Natural killer cell (primary cell): ENCODE results near the gene CDC14B. TPM values are rescaled to one million over a fixed set of nuclear protein-coding genes. Genes with fewer than 3 reads are reported as not detected.
A peak's percentile ranks its signal among the peaks of the same experiment; 100 is the strongest.

Source experiments
- ATAC-seq, 3 donors: fragments of 150-1000 bp in 2 of 3; fragments of 200-7000 bp in 1 of 3; cut with Tn5 transposase; 1 replicate in 1 of 3; 2 replicates in 2 of 3; pipeline ENCODE4 v1.10.0; 2021; ENCODE audit warnings: mild to moderate bottlenecking in 2 of 3, moderate library complexity in 2 of 3
- DNase-seq, 2 donors: peaks; one replicate each; pipeline versions ENCODE4 v3.0.0 to v3.0.0-alpha.2; 2013 to 2021; ENCODE audit warnings: mixed read lengths in 1 of 2
- H3K27ac ChIP-seq: one replicate; pipeline ENCODE4 v1.5.1; 2013; ENCODE audit warnings: mild to moderate bottlenecking, low read length
- H3K27me3 ChIP-seq: one replicate; pipeline ENCODE4 v1.6.1; 2013; ENCODE audit warnings: low read length; ENCODE audit not compliant: control insufficient read depth, insufficient read depth
- H3K36me3 ChIP-seq: one replicate; pipeline ENCODE4 v1.6.1; 2013; ENCODE audit warnings: low read length; ENCODE audit not compliant: control insufficient read depth, insufficient read depth
- H3K4me1 ChIP-seq: one replicate; pipeline ENCODE4 v1.6.1; 2013; ENCODE audit warnings: low read length; ENCODE audit not compliant: control insufficient read depth, insufficient read depth
- H3K4me3 ChIP-seq: one replicate; pipeline ENCODE4 v1.5.1; 2013; ENCODE audit warnings: low read length
- H3K9me3 ChIP-seq: one replicate; pipeline ENCODE4 v1.6.1; 2013; ENCODE audit warnings: low read length; ENCODE audit not compliant: control insufficient read depth, insufficient read depth
- H3K27ac Mint-ChIP-seq, 2 donors: one replicate each; pipeline ENCODE4 v1.8.0; 2022; ENCODE audit warnings: mild to moderate bottlenecking in 2 of 2, mixed read lengths in 2 of 2, moderate library complexity in 1 of 2
- H3K27me3 Mint-ChIP-seq, 2 donors: one replicate each; pipeline ENCODE4 v1.8.0; 2022; ENCODE audit warnings: low read depth in 2 of 2, mixed read lengths in 2 of 2
- H3K36me3 Mint-ChIP-seq: one replicate; pipeline ENCODE4 v1.8.0; 2022; ENCODE audit warnings: mixed read lengths
- H3K4me1 Mint-ChIP-seq, 2 donors: one replicate each; pipeline ENCODE4 v1.8.0; 2022; ENCODE audit warnings: mixed read lengths in 2 of 2
- H3K4me3 Mint-ChIP-seq: one replicate; pipeline ENCODE4 v1.8.0; 2022; ENCODE audit warnings: mild to moderate bottlenecking, moderate library complexity, mixed read lengths
- H3K9me3 Mint-ChIP-seq, 2 donors: one replicate each; pipeline ENCODE4 v1.8.0; 2022; ENCODE audit warnings: mixed read lengths in 2 of 2
- WGBS: methylation state at CpG from one replicate; pipeline ENCODE4 v1.1.7; 2013; ENCODE audit warnings: missing lambda C conversion rate; ENCODE audit not compliant: insufficient coverage; 5-methylcytosine and 5-hydroxymethylcytosine counted together
- intact Hi-C: fragments of 100-400 bp; cut with micrococcal nuclease; formaldehyde crosslinking; loops from one replicate; pipeline ENCODE4 v1.14.2; 2022
- total RNA-seq, 4 donors: library from RNA; stranded (reverse); fragments of 120-200 nt in 1 of 4; gene quantifications; one replicate each; pipeline versions ENCODE4 v1.2.3 to v1.2.4, GENCODE V29; 2013 to 2022
- TF ChIP-seq, protein P1 (sequence below): fragments of 200-600 bp; IDR thresholded peaks from one replicate; pipeline ENCODE4 v1.8.0; 2022; ENCODE audit warnings: antibody characterized with exemption

Gene CDC14B
- total RNA-seq, 3 donors from 2014 or later (not counting 1 experiment from before 2014, with no cell fraction given), result 2.3 to 4.7 (median 3.9) TPM

DNA sequence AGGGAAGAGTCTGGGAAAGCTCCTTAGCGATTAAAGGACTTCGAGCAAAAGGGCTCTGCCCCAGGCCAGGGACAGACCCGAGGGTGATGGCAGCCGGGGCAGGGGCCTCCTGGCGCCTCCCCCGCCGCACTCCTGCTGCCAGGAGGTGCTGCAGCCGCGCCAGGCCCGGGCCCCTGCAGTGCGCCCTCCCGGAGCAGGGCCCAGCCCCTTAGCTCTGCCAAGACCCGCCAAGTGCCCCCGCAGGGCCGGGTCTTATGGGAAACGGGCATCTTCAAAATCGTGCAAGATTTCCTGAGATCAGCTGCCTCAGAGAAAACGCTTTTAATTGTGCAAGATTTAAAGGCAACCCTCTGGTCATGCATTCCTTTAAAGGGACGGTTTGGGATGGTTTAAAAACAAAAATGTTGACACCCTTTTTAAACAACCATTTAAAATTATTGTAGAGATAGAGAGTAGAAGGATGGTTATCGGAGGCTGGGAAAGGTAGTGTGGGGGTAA lies 52.4 kb downstream of the CDC14B start:
- ATAC-seq, result peak; percentile 36 to 43 (median 39)
- intact Hi-C loops, result loop anchor here (2.0 kb wide), 1 partner anchor 184 kb away; the partner anchor contains the start of gene SLC35D2
- H3K4me3 Mint-ChIP-seq, result peak overlapping the region; percentile 88

GRCh38 chr9:96566498-96567202 lies 53.0 kb downstream of the CDC14B start:
- Histone ChIP-seq H3K9me3 (no peaks in the 10 kb centered on the region), H3K4me3 (peak overlapping the region; percentile 74), H3K4me1 (peaks cover 13% of the 10 kb centered on the region), H3K36me3 (no peaks in the 10 kb centered on the region), H3K27me3 (no peaks in the 10 kb centered on the region), H3K27ac (peak overlapping the region; percentile 89)
- ATAC-seq (peak; percentile 95), DNase-seq (peak; percentile 72 to 90)
- Mint-ChIP-seq H3K27me3 (peaks cover 3 to 15% of the 10 kb centered on the region in 2 donors), H3K9me3 (no peaks in the 10 kb centered on the region), H3K36me3 (no peaks in the 10 kb centered on the region), H3K27ac (peak overlapping the region; percentile 59 to 87), H3K4me1 (peaks cover 8 to 17% of the 10 kb centered on the region in 2 donors), H3K4me3 (peak overlapping the region; percentile 88)
- intact Hi-C loops, result loop anchor here (1.0 to 2.0 kb wide), 2 partner anchors 184 to 238 kb away; partner anchors contain the start of gene SLC35D2
- TF ChIP-seq, protein P1, sequence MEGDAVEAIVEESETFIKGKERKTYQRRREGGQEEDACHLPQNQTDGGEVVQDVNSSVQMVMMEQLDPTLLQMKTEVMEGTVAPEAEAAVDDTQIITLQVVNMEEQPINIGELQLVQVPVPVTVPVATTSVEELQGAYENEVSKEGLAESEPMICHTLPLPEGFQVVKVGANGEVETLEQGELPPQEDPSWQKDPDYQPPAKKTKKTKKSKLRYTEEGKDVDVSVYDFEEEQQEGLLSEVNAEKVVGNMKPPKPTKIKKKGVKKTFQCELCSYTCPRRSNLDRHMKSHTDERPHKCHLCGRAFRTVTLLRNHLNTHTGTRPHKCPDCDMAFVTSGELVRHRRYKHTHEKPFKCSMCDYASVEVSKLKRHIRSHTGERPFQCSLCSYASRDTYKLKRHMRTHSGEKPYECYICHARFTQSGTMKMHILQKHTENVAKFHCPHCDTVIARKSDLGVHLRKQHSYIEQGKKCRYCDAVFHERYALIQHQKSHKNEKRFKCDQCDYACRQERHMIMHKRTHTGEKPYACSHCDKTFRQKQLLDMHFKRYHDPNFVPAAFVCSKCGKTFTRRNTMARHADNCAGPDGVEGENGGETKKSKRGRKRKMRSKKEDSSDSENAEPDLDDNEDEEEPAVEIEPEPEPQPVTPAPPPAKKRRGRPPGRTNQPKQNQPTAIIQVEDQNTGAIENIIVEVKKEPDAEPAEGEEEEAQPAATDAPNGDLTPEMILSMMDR, result peak; percentile 68
- under 1% methylated on average over 59 of the region's 59 CpGs for WGBS

More for the DNA sequence above, 52.4 kb downstream of the CDC14B start:
- no peaks in the 10 kb centered on the region for H3K9me3 ChIP-seq
- no peaks in the 10 kb centered on the region for H3K36me3 Mint-ChIP-seq
- H3K36me3 ChIP-seq, result no peaks in the 10 kb centered on the region
- peaks cover 8 to 17% of the 10 kb centered on the region in 2 donors for H3K4me1 Mint-ChIP-seq
- H3K9me3 Mint-ChIP-seq, result no peaks in the 10 kb centered on the region
- peaks cover 13% of the 10 kb centered on the region for H3K4me1 ChIP-seq
- peak overlapping the region; percentile 89 for H3K27ac ChIP-seq
- peak overlapping the region; percentile 74 for H3K4me3 ChIP-seq
- no peaks in the 10 kb centered on the region for H3K27me3 ChIP-seq
- peaks cover 3 to 17% of the 10 kb centered on the region in 2 donors for H3K27me3 Mint-ChIP-seq
- no peak for DNase-seq
- WGBS, result 9% methylated on average over 19 of the region's 20 CpGs
- TF ChIP-seq, protein P1, result no peak
- H3K27ac Mint-ChIP-seq, result peak overlapping the region; percentile 59 to 87

- Histone ChIP-seq H3K9me3 (no peaks in the 10 kb centered on the region), H3K4me3 (peak overlapping the region; percentile 74), H3K4me1 (peaks cover 13% of the 10 kb centered on the region), H3K27me3 (no peaks in the 10 kb centered on the region), H3K27ac (peak overlapping the region; percentile 89), H3K36me3 (no peaks in the 10 kb centered on the region)
- Mint-ChIP-seq H3K4me3 (peak overlapping the region; percentile 88), H3K27me3 (peaks cover 3 to 15% of the 10 kb centered on the region in 2 donors), H3K9me3 (no peaks in the 10 kb centered on the region), H3K36me3 (no peaks in the 10 kb centered on the region), H3K4me1 (peaks cover 8 to 17% of the 10 kb centered on the region in 2 donors), H3K27ac (peak overlapping the region; percentile 59 to 87)
- ATAC-seq (no peak), DNase-seq (no peak)
- TF ChIP-seq, protein P1, result no peak
- intact Hi-C loops, result loop anchor here (1.0 to 2.0 kb wide), 2 partner anchors 183 to 238 kb away; partner anchors contain the start of gene SLC35D2
- 0% methylated on average over 3 of the region's 8 CpGs for WGBS
Measured at GRCh38 chr9:96565671-96566497, 53.8 kb downstream of the CDC14B start.
